HFF-Myc (cell line): ENCODE data around the gene EIF3K.
A peak's percentile ranks its signal among the peaks of the same experiment; 100 is the strongest.

Experiments
- DNase-seq: peaks from one replicate; pipeline ENCODE4 v3.0.0-alpha.2; 2011; ENCODE audit warnings: low read depth; ENCODE audit errors: extremely low read depth
- H3K4me3 ChIP-seq: replicated peaks from 2 replicates; pipeline ENCODE4 v1.5.1; 2011; ENCODE audit warnings: low read depth, mild to moderate bottlenecking, control low read depth, low read length
- CTCF ChIP-seq: IDR thresholded peaks from 2 replicates; pipeline ENCODE4 v1.5.1; 2012; ENCODE audit warnings: mild to moderate bottlenecking, low read depth, low read length, control low read depth; ENCODE audit errors: missing control alignments

EIF3K gene

GRCh38 chr19:38685666-38686529 lies 66.9 kb downstream of the EIF3K start:
- TF ChIP-seq CTCF, result peak; percentile 48
- DNase-seq, result no peak
- no peak overlapping the region for H3K4me3 ChIP-seq

DNA sequence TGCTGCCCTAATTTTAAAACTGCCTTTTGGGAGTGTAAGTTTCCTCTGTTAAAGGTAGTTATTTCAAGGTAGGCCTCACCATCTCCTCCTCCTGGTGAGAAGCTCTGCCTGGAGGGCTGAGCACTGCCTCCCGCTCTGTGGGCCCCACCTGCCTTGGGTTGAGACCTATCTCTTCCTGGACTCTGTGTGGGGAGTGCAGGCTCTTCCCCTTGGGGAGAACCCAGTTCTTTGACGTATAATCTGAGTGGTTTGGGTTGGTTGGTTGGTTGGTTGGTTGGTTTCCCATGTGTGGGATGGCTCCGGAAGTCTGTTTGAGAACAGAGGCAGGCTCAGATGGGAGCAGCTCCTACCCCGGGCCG lies 67.5 kb downstream of the EIF3K start:
- H3K4me3 ChIP-seq, result no peak overlapping the region
- no peak for TF ChIP-seq CTCF
- DNase-seq, result no peak
